Ishikawa (cell line): ENCODE results near the gene JARID2.

Source experiments
- CEBPB ChIP-seq: IDR thresholded peaks from 2 replicates; pipeline ENCODE4 v1.6.1; 2012
- CREB1 ChIP-seq: IDR thresholded peaks from 2 replicates; pipeline ENCODE4 v1.6.1; 2012; ENCODE audit warnings: low read depth
- EGR1 ChIP-seq: IDR thresholded peaks from 2 replicates; pipeline ENCODE4 v1.6.1; 2012
- EP300 ChIP-seq: IDR thresholded peaks from 2 replicates; pipeline ENCODE4 v1.6.1; 2012; ENCODE audit warnings: borderline replicate concordance
- FOXM1 ChIP-seq: IDR thresholded peaks from 2 replicates; pipeline ENCODE4 v1.6.1; 2012; ENCODE audit warnings: low read depth, borderline replicate concordance
- MAX ChIP-seq: IDR thresholded peaks from 2 replicates; pipeline ENCODE4 v1.6.1; 2012
- NFIC ChIP-seq: IDR thresholded peaks from 2 replicates; pipeline ENCODE4 v1.6.1; 2012
- RAD21 ChIP-seq: IDR thresholded peaks from 2 replicates; pipeline ENCODE4 v1.6.1; 2012; ENCODE audit warnings: low read depth
- REST ChIP-seq: IDR thresholded peaks from 2 replicates; pipeline ENCODE4 v1.6.1; 2012; ENCODE audit warnings: low read depth, mild to moderate bottlenecking
- TAF1 ChIP-seq: IDR thresholded peaks from 2 replicates; pipeline ENCODE4 v1.6.1; 2012; ENCODE audit warnings: low read depth, mild to moderate bottlenecking
- TCF12 ChIP-seq: IDR thresholded peaks from 2 replicates; pipeline ENCODE4 v1.6.1; 2012; ENCODE audit warnings: low read depth
- USF1 ChIP-seq: IDR thresholded peaks from 2 replicates; pipeline ENCODE4 v1.6.1; 2012
- YY1 ChIP-seq: IDR thresholded peaks from 2 replicates; pipeline ENCODE4 v1.6.1; 2012; ENCODE audit warnings: low read depth

GRCh38 chr6:15242937-15243614 lies 2.8 kb upstream of the JARID2 start:
- no peak for TF ChIP-seq USF1
- no peak for TF ChIP-seq RAD21
- no peak for TF ChIP-seq YY1
- no peak for TF ChIP-seq FOXM1
- no peak for TF ChIP-seq TAF1
- no peak for TF ChIP-seq MAX
- TF ChIP-seq REST = no peak
- TF ChIP-seq TCF12 = no peak
- no peak for TF ChIP-seq NFIC
- TF ChIP-seq EGR1 = no peak
- TF ChIP-seq CEBPB = no peak
- TF ChIP-seq EP300 = no peak
- TF ChIP-seq CREB1 = no peak
